H1 (cell line): Measurements from ENCODE around the gene NRL. TPM values are rescaled to one million over a fixed set of nuclear protein-coding genes. Genes with fewer than 3 reads are reported as not detected.

ENCODE experiments used
- ATF3 ChIP-seq: IDR thresholded peaks from 2 replicates; pipeline ENCODE4 v1.6.1; 2011; ENCODE audit warnings: low read depth, mild to moderate bottlenecking, low read length; ENCODE audit not compliant: insufficient read depth
- EZH2 ChIP-seq: fragments of 200-600 bp; sonication (generic); IDR thresholded peaks from 2 replicates; pipeline ENCODE4 v1.7.1; 2012; ENCODE audit warnings: low read depth, mild to moderate bottlenecking, moderate library complexity, low read length, inconsistent platforms; ENCODE audit not compliant: severe bottlenecking
- JUN ChIP-seq: IDR thresholded peaks from 2 replicates; pipeline ENCODE4 v1.6.1; 2011; ENCODE audit warnings: low read depth, mild to moderate bottlenecking, improper control_type of control experiment, low read length
- KDM5A ChIP-seq: fragments of 200-600 bp; IDR thresholded peaks from 2 replicates; pipeline ENCODE4 v1.7.1; 2012; ENCODE audit warnings: mild to moderate bottlenecking, low read length, inconsistent platforms, mixed read lengths
- PHF8 ChIP-seq: fragments of 200-600 bp; sonication (generic); conservative IDR thresholded peaks from 2 replicates; pipeline ENCODE4 v1.7.1; 2012; ENCODE audit warnings: low read depth, mild to moderate bottlenecking, inconsistent platforms, low read length, moderate library complexity
- RFX5 ChIP-seq: IDR thresholded peaks from 2 replicates; pipeline ENCODE4 v1.6.1; 2011; ENCODE audit warnings: low read depth, low read length, improper control_type of control experiment, borderline replicate concordance
- SIRT6 ChIP-seq: IDR thresholded peaks from one replicate; pipeline ENCODE4 v1.7.1; 2012; ENCODE audit warnings: low read length, inconsistent platforms
- polyA plus RNA-seq, 7 experiments: library from polyadenylated mRNA; depleted of rRNA in 3 of 7; stranded (reverse) in 5 of 7; unstranded in 2 of 7; fragments of >200 nt in 5 of 7; fragments of 200-250 nt in 2 of 7; gene quantifications; 1 replicate in 5 of 7; 2 replicates in 1 of 7; 4 replicates in 1 of 7; pipeline versions ENCODE4 v1.2.1 to v1.2.3, GENCODE V29; 2011 to 2013; ENCODE audit warnings: missing spikeins in 2 of 7, mixed read lengths in 2 of 7
- total RNA-seq: library from RNA; stranded (reverse); fragmentation: NEBNext Ultra II Directional; extraction: Animal tissue kit (Norgen Biotek cat#: 25700); gene quantifications from 2 replicates; pipeline ENCODE4 v1.2.1, GENCODE V29; 2021
- TF ChIP-seq, protein P1 (sequence below): fragments of 300-600 bp; sonication (generic); IDR thresholded peaks from 2 replicates; pipeline ENCODE4 v1.7.1; 2012; ENCODE audit warnings: low read length, moderate library complexity, mild to moderate bottlenecking, inconsistent platforms; ENCODE audit not compliant: insufficient replicate concordance

Gene NRL
- total and polyA plus RNA-seq, 2 of the 8 experiments (the other 6 are each of a cell fraction or from before 2014, with no cell fraction given): 1.1 to 2.2 TPM

DNA sequence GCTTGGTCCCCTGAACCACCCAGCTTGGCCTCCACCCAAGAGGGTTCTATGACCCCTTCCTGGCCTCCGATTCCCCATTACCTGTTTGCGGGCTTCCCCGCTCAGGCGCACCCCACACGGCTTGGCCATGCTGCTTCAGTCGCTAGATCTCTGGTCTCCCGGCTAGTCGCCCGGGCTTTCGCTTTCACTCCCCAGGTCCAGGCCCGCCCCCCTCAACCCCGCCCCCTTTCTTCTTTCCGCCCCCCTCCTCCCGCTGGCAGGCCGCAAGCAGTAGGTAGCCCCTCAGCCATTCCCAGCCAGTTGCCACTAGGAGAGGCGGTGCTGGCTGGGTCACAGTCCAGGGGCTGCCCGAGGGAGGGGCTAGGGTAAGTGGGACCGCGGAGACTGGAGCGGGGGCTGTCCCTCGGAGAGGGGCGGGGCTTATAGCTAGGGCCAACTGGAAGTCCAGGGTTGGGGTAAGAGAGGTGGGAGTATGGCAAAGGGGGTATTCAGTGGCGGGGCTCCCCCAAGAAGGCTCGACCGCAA lies 31.8 kb upstream of the NRL start, which contains the start of gene PSME2 (continued):
- TF ChIP-seq PHF8: 0 out of 2 replicates have a peak, but pooled peaks have one; percentile 12
- TF ChIP-seq SIRT6: no peak
- TF ChIP-seq KDM5A: no peak
- TF ChIP-seq JUN: no peak
- TF ChIP-seq ATF3: no peak
- TF ChIP-seq, protein P1, sequence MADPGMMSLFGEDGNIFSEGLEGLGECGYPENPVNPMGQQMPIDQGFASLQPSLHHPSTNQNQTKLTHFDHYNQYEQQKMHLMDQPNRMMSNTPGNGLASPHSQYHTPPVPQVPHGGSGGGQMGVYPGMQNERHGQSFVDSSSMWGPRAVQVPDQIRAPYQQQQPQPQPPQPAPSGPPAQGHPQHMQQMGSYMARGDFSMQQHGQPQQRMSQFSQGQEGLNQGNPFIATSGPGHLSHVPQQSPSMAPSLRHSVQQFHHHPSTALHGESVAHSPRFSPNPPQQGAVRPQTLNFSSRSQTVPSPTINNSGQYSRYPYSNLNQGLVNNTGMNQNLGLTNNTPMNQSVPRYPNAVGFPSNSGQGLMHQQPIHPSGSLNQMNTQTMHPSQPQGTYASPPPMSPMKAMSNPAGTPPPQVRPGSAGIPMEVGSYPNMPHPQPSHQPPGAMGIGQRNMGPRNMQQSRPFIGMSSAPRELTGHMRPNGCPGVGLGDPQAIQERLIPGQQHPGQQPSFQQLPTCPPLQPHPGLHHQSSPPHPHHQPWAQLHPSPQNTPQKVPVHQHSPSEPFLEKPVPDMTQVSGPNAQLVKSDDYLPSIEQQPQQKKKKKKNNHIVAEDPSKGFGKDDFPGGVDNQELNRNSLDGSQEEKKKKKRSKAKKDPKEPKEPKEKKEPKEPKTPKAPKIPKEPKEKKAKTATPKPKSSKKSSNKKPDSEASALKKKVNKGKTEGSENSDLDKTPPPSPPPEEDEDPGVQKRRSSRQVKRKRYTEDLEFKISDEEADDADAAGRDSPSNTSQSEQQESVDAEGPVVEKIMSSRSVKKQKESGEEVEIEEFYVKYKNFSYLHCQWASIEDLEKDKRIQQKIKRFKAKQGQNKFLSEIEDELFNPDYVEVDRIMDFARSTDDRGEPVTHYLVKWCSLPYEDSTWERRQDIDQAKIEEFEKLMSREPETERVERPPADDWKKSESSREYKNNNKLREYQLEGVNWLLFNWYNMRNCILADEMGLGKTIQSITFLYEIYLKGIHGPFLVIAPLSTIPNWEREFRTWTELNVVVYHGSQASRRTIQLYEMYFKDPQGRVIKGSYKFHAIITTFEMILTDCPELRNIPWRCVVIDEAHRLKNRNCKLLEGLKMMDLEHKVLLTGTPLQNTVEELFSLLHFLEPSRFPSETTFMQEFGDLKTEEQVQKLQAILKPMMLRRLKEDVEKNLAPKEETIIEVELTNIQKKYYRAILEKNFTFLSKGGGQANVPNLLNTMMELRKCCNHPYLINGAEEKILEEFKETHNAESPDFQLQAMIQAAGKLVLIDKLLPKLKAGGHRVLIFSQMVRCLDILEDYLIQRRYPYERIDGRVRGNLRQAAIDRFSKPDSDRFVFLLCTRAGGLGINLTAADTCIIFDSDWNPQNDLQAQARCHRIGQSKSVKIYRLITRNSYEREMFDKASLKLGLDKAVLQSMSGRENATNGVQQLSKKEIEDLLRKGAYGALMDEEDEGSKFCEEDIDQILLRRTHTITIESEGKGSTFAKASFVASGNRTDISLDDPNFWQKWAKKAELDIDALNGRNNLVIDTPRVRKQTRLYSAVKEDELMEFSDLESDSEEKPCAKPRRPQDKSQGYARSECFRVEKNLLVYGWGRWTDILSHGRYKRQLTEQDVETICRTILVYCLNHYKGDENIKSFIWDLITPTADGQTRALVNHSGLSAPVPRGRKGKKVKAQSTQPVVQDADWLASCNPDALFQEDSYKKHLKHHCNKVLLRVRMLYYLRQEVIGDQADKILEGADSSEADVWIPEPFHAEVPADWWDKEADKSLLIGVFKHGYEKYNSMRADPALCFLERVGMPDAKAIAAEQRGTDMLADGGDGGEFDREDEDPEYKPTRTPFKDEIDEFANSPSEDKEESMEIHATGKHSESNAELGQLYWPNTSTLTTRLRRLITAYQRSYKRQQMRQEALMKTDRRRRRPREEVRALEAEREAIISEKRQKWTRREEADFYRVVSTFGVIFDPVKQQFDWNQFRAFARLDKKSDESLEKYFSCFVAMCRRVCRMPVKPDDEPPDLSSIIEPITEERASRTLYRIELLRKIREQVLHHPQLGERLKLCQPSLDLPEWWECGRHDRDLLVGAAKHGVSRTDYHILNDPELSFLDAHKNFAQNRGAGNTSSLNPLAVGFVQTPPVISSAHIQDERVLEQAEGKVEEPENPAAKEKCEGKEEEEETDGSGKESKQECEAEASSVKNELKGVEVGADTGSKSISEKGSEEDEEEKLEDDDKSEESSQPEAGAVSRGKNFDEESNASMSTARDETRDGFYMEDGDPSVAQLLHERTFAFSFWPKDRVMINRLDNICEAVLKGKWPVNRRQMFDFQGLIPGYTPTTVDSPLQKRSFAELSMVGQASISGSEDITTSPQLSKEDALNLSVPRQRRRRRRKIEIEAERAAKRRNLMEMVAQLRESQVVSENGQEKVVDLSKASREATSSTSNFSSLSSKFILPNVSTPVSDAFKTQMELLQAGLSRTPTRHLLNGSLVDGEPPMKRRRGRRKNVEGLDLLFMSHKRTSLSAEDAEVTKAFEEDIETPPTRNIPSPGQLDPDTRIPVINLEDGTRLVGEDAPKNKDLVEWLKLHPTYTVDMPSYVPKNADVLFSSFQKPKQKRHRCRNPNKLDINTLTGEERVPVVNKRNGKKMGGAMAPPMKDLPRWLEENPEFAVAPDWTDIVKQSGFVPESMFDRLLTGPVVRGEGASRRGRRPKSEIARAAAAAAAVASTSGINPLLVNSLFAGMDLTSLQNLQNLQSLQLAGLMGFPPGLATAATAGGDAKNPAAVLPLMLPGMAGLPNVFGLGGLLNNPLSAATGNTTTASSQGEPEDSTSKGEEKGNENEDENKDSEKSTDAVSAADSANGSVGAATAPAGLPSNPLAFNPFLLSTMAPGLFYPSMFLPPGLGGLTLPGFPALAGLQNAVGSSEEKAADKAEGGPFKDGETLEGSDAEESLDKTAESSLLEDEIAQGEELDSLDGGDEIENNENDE: no peak
- no peak for TF ChIP-seq RFX5
- TF ChIP-seq EZH2: no peak
